K562 (cell line): ENCODE results near the gene B3GNT7. TPM values are rescaled to one million over a fixed set of nuclear protein-coding genes. Genes with fewer than 3 reads are reported as not detected.

Source experiments
- ARID3B ChIP-seq: fragments of 250-450 bp; sonication (Bioruptor Pico); IDR thresholded peaks from 2 replicates; pipeline ENCODE4 v1.4.0; 2020; ENCODE audit warnings: borderline replicate concordance
- ATF2 ChIP-seq: sonication (generic); formaldehyde crosslinking; IDR thresholded peaks from 2 replicates; pipeline ENCODE4 v1.8.1; 2022; ENCODE audit warnings: missing genetic modification reagents
- E4F1 ChIP-seq: fragments of 250-450 bp; sonication (Bioruptor Pico); IDR thresholded peaks from 2 replicates; pipeline ENCODE4 v1.5.0; 2021; ENCODE audit warnings: mild to moderate bottlenecking, borderline replicate concordance
- EHMT2 ChIP-seq: fragments of 450-650 bp; IDR thresholded peaks from 2 replicates; pipeline ENCODE4 v1.6.1; 2018; ENCODE audit warnings: antibody characterized with exemption
- KLF16 ChIP-seq: IDR thresholded peaks from 2 replicates; pipeline ENCODE4 v1.6.1; 2016; ENCODE audit warnings: antibody characterized with exemption
- MECOM ChIP-seq: fragments of 250-450 bp; sonication (Bioruptor Pico); IDR thresholded peaks from 2 replicates; pipeline ENCODE4 v1.8.0; 2022; ENCODE audit warnings: inconsistent platforms
- NCOR1 ChIP-seq: fragments of 450-650 bp; IDR thresholded peaks from 2 replicates; pipeline ENCODE4 v1.6.1; 2016; ENCODE audit warnings: mild to moderate bottlenecking, moderate library complexity
- PKNOX1 ChIP-seq: fragments of 450-650 bp; IDR thresholded peaks from 2 replicates; pipeline ENCODE4 v1.6.1; 2016
- TAL1 ChIP-seq: fragments of 450-650 bp; IDR thresholded peaks from 2 replicates; pipeline ENCODE4 v1.6.1; 2016; ENCODE audit warnings: mild to moderate bottlenecking
- TEAD2 ChIP-seq: fragments of 450-650 bp; IDR thresholded peaks from 2 replicates; pipeline ENCODE4 v1.6.1; 2016; ENCODE audit warnings: missing genetic modification characterization, control low read depth, missing compliant biosample characterization
- YY1 ChIP-seq, 3 experiments: IDR thresholded peaks; 2 replicates each; pipeline ENCODE4 v1.6.1; 2011; ENCODE audit warnings: low read length in 2 of 3, mild to moderate bottlenecking in 2 of 3, moderate library complexity in 2 of 3, borderline replicate concordance in 1 of 3, control low read depth in 1 of 3, low read depth in 1 of 3; ENCODE audit not compliant: insufficient read depth in 3 of 3, insufficient replicate concordance in 2 of 3, control insufficient read depth in 1 of 3, insufficient read length in 1 of 3; ENCODE audit errors: extremely low read depth in 1 of 3
- ZNF23 ChIP-seq: fragments of 250-450 bp; sonication (Bioruptor Pico); IDR thresholded peaks from 2 replicates; pipeline ENCODE4 v1.4.0; 2020; ENCODE audit warnings: mild to moderate bottlenecking
- ZNF398 ChIP-seq: fragments of 250-450 bp; sonication (Bioruptor Pico); IDR thresholded peaks from 2 replicates; pipeline ENCODE4 v1.8.0; 2021; ENCODE audit warnings: moderate library complexity, mild to moderate bottlenecking, inconsistent platforms
- ZNF518B ChIP-seq: fragments of 250-450 bp; sonication (Bioruptor Pico); IDR thresholded peaks from 2 replicates; pipeline ENCODE4 v1.5.0; 2021; ENCODE audit warnings: mild to moderate bottlenecking, moderate library complexity
- polyA plus RNA-seq, 8 experiments: library from polyadenylated mRNA; depleted of rRNA in 4 of 8; stranded (reverse) in 5 of 8; unstranded in 3 of 8; fragments of >200 nt; fragmentation: Nextera tagmentation in 2 of 8; fragmentation: Illumina TruSeq in 1 of 8; extraction: Ambion mirVana in 2 of 8; extraction: Trizol in 1 of 8; gene quantifications; 2 replicates each; pipeline versions ENCODE4 v1.2.1 to v1.2.3, GENCODE V29; 2011 to 2014; ENCODE audit warnings: inconsistent platforms in 1 of 8, missing spikeins in 1 of 8
- total RNA-seq, 7 experiments: library from RNA; depleted of rRNA in 6 of 7; stranded (reverse); fragments of >200 nt in 6 of 7; fragmentation: Illumina TruSeq in 2 of 7; extraction: Trizol in 2 of 7; gene quantifications; 2 replicates each; pipeline versions ENCODE4 v1.2.1 to v1.2.3, GENCODE V29; 2011 to 2021; ENCODE audit warnings: low replicate concordance in 1 of 7

Gene B3GNT7
- total and polyA plus RNA-seq, 9 of the 15 experiments (the other 6 are each of a cell fraction or from before 2014, with no cell fraction given): 0.20 TPM; not detected in 8

GRCh38 chr2:231429901-231430300 lies 34.4 kb downstream of the B3GNT7 start (continued):
- TF ChIP-seq ATF2 (CRISPR knock-in tag) (no peak), TEAD2 (tag) (no peak), ZNF23 (CRISPR knock-in tag) (no peak), TAL1 (peak; percentile 73), PKNOX1 (no peak), ARID3B (CRISPR knock-in tag) (no peak), NCOR1 (peak; percentile 67), KLF16 (no peak), YY1 (IDR thresholded peaks at IDR 0.05; ENCODE audit: borderline replicate concordance in 1 of 3, control insufficient read depth in 1 of 3, extremely low read depth in 1 of 3, insufficient read depth in 3 of 3, insufficient read length in 1 of 3, insufficient replicate concordance in 2 of 3, low read depth in 1 of 3, low read length in 2 of 3) (no peak), ZNF398 (CRISPR knock-in tag) (no peak), E4F1 (CRISPR knock-in tag) (no peak), EHMT2 (no peak), MECOM (no peak), ZNF518B (CRISPR knock-in tag) (no peak)
